CD4-positive, alpha-beta T cell treated with Interleukin-4 for 4 hours (primary cell): ENCODE data around the gene FUBP3.

ENCODE experiments used
- DNase-seq: peaks from one replicate; pipeline ENCODE4 v3.0.0-alpha.2; 2020

Gene FUBP3, protein sequence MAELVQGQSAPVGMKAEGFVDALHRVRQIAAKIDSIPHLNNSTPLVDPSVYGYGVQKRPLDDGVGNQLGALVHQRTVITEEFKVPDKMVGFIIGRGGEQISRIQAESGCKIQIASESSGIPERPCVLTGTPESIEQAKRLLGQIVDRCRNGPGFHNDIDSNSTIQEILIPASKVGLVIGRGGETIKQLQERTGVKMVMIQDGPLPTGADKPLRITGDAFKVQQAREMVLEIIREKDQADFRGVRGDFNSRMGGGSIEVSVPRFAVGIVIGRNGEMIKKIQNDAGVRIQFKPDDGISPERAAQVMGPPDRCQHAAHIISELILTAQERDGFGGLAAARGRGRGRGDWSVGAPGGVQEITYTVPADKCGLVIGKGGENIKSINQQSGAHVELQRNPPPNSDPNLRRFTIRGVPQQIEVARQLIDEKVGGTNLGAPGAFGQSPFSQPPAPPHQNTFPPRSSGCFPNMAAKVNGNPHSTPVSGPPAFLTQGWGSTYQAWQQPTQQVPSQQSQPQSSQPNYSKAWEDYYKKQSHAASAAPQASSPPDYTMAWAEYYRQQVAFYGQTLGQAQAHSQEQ

GRCh38 chr9:130578865-130579737 is at the start of gene FUBP3:
Gene FUBP3, plus strand, starts transcription at chr9:130579577. Its CDS starts 104 bp downstream, at chr9:130579681.
- DNase-seq: peak; percentile 87

- DNase-seq: no peak
These were observed 48.4 kb upstream of the FUBP3 start for GRCh38 chr9:130530938-130531337.

GRCh38 chr9:130531670-130532069 is 47.7 kb upstream of the FUBP3 start:
- DNase-seq: no peak

DNA sequence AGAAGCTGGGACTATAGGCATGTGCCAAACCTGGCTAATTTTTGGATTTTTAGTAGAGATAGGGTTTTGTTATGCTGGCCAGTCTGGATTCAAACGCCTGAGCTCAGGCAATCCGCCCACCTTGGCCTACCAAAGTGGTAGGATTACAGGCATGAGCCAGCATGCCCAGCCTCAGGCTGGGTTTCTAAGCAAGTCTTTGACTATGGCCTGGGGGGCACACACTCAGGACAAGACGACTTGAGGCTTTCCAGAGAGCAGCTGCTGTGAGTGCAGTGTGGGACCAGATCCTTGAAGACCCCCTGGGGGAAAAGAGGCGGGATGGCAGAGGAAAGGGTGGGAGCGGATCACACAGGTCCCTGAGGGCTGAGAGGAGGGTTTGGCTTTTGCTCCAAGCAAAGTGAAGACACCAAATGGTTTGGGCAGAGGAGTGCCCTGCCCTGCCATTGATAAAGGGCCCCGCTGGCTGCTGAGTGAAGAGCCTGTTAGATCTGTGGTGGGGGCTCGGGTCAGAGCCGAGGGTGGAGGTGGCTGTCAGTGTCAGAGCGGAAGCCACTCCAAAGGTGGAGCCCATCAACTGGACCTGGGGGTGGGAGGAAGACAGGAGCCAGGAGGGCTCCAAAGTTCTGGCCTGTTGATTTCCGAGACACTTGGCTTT is 46.8 kb upstream of the FUBP3 start:
- no peak for DNase-seq

- DNase-seq: no peak
These were observed 43.4 kb upstream of the FUBP3 start for GRCh38 chr9:130535818-130536521.

- no peak for DNase-seq
These were observed 42.7 kb upstream of the FUBP3 start for GRCh38 chr9:130536701-130537107.

- no peak for DNase-seq
These were observed 41.9 kb upstream of the FUBP3 start for GRCh38 chr9:130537346-130538050.

DNA sequence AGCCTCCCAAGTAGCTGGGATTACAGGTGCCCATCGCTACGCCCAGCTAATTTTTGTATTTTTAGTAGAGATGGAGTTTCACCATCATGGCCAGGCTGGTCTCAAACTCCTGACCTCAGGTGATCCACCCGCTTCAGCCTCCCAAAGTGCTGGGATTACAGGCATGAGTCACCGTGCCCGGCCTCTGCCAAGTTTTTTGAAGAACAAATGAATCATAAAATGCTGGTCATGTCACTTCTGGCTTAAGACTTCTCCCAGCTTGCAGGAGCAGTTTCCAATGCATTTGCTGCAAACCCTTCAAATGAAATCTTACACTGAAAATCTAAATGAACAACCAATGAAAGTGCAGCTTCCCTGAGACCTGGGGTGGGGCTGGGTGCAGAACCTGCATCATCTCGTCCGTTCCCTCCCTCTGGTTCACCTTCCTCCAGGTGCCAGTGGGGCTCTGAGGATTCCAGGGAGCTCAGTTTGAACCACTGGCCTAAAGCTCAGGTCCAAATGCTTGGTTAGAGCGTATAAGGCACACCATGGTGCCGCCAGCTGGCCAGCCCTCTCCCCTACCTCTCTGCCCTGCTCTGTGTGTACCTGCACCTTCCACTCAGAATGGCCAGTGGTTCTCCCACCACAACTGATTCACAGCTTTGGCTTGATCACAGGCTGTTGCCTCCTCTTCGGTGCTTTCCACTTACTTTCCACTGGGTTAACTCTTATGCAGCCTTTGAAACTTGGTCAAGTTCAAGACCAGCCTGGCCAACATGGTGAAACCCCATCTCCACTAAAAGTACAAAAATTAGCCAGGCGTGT is 39.8 kb upstream of the FUBP3 start:
- no peak for DNase-seq

- DNase-seq: no peak
These were observed 37.8 kb upstream of the FUBP3 start for GRCh38 chr9:130541533-130541932.

DNA sequence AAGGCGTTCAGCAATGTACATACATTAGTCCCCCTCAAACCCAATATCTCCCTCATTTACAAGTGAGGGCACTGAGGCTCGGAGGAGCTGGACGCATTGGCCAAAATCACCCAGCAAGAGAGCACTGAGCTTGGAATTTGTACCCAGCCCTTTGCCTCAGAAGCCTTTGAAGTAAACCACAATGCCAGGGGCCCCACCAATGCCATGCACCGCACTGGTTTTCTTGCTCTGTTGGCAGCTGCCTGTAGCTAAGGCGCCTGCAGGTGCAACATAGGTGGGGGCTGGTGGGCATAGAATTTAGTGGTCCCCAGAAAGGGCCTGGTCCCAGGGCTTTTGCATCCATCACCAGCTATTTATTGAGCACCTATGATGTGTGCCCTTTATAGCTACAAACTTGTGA is 37.3 kb upstream of the FUBP3 start:
- DNase-seq: no peak

GRCh38 chr9:130542457-130543228 is 36.7 kb upstream of the FUBP3 start:
- DNase-seq: no peak

DNA sequence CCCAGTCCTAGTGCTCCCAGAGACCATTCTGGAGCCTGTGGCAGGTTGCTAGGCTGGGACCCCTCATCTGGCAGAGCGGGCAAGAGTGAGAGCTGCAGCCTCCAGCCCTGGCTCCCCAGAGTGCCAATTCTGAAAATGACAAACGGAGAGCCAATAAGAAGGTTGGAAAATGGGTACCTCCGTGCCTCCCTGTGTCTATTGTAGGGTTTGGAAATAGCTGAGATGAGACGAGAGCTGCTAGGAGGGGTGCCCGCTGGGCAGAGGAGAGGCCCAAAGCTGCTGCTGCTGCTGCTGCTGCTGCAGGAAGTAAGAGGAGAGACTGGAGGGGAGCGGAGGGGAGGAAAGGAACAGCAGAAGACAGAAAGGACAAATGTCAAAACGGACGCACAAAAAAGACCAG is 36.0 kb upstream of the FUBP3 start:
- no peak for DNase-seq

DNA sequence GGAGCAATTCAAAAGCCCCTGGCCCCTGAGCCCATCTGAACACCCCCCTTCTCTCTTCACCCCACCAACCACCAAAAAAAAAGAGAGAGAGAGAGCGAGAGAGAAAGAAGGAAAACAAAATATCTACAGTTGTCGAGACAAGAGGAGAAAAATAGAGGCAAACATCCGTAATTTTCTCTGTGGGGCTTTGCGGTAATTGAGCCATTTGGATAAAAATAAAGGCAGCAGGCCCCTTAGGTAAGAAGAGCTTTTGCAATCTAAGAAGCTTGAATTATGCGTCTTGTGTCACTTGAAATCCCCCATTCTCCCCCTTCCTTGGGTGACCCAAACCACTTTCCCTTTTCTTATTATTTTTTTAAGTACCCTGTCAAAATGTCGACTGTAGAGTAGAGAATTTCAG is 35.5 kb upstream of the FUBP3 start:
- DNase-seq: no peak

- no peak for DNase-seq
These were observed 35.0 kb upstream of the FUBP3 start for GRCh38 chr9:130544364-130544763.

- no peak for DNase-seq
These were observed 31.3 kb upstream of the FUBP3 start for GRCh38 chr9:130548103-130548502.

- no peak for DNase-seq
These were observed 30.2 kb upstream of the FUBP3 start for GRCh38 chr9:130549093-130549735.

GRCh38 chr9:130554606-130555005 is 24.8 kb upstream of the FUBP3 start:
- no peak for DNase-seq

DNA sequence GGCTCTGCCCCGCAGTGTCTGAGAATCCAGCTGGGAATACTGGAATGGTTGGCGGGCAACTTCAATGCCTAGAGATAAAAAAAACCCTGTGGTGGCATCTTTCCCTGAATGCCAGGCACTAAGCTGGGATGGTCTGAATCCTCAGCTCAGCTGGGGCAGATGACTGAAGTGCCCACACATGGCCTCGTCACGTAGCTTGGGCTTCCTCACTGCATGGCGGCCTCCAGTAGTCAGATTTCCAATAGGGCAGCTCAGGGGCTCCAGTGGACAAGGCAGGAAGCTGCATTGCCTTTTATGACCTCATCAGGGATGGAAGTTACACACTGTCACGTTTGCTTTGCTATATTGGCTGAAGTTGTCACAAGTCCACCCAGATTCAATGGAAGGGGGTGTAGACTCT is 24.3 kb upstream of the FUBP3 start:
- no peak for DNase-seq

DNA sequence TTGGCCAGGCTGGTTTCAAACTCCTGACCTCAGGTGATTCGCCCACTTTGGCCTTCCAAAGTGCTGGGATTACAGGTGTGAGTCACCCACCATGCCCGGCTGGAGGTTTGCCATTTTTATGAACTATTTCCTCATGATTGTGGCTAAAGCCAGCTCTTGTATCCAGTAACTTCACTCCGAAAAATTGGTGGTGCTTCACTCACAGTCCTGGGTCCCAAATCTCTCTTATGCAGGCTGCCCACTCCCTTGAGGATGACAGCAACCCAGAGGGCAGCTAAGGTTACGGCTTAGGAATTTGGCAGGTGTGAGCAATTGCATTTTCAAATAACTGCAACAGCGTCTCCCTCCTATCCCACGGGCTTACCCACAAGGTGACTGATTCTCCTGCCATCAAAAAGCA is 23.4 kb upstream of the FUBP3 start:
- no peak for DNase-seq
